ENCODE measurements around the gene BEST3.

- TF ChIP-seq CTCF (IDR thresholded peaks at IDR 0.05), result no peak
- TF ChIP-seq EZH2 (IDR thresholded peaks at IDR 0.05; ENCODE audit: borderline replicate concordance, insufficient read depth, low read depth, low read length, poor library complexity, severe bottlenecking), result no peak
Observed at GRCh38 chr12:69685810-69686209, 13.3 kb downstream of the BEST3 start.
